Measurements from ENCODE around the gene TMEM204. TPM values are rescaled to one million over a fixed set of nuclear protein-coding genes. Genes with fewer than 3 reads are reported as not detected.

The TMEM204 gene
- total and polyA plus RNA-seq, 2 donors (not counting 1 experiment from before 2014, with no cell fraction given), result 10.9 to 12.4 TPM

GRCh38 chr16:1527836-1528811, 5.3 kb upstream of the TMEM204 start:
- Histone ChIP-seq H3K27ac (ENCODE audit: insufficient read depth, low read length) (no peak overlapping the region), H4K20me1 (ENCODE audit: control insufficient read depth, extremely low read depth, insufficient read depth, low read length) (no peaks in the 10 kb centered on the region), H3K79me2 (ENCODE audit: control insufficient read depth, insufficient read depth, low read length) (no peaks in the 10 kb centered on the region), H2AFZ (ENCODE audit: low read length) (no peak overlapping the region), H3K27me3 (ENCODE audit: control insufficient read depth, insufficient read depth, low read length) (no peaks in the 10 kb centered on the region), H3K4me2 (ENCODE audit: extremely low read depth, insufficient read depth, low read length) (no peak overlapping the region), H3K4me3 (replicated peaks in 1 of 4; ENCODE audit: control extremely low read depth in 1 of 4, insufficient read depth in 1 of 4, low read depth in 3 of 4, low read length in 4 of 4) (no peak overlapping the region), H3K9me3 (ENCODE audit: control insufficient read depth, insufficient read depth, low read depth, low read length) (no peaks in the 10 kb centered on the region), H3K36me3 (ENCODE audit: control insufficient read depth, insufficient read depth, low read length) (no peaks in the 10 kb centered on the region), H3K9ac (ENCODE audit: insufficient read depth, low read length) (no peak overlapping the region), H3K4me1 (ENCODE audit: control insufficient read depth, extremely low read depth, insufficient read depth, low read length) (peaks cover 20% of the 10 kb centered on the region)
- TF ChIP-seq CTCF (conservative IDR thresholded peaks at IDR 0.05 in 1 of 2, IDR thresholded peaks at IDR 0.05 in 1 of 2; ENCODE audit: low read depth in 1 of 2, low read length in 2 of 2) (no peak), EZH2 (IDR thresholded peaks at IDR 0.05; ENCODE audit: low read length, missing control alignments) (no peak)
- no peak for DNase-seq (ENCODE audit: low read depth in 2 of 2)

GRCh38 chr16:1528921-1529537, 4.4 kb upstream of the TMEM204 start:
- no peak for DNase-seq (ENCODE audit: low read depth in 2 of 2)

More at GRCh38 chr16:1528921-1529537, 4.4 kb upstream of the TMEM204 start:
- H3K36me3 ChIP-seq (ENCODE audit: control insufficient read depth, insufficient read depth, low read length), result no peaks in the 10 kb centered on the region
- no peaks in the 10 kb centered on the region for H3K9me3 ChIP-seq (ENCODE audit: control insufficient read depth, insufficient read depth, low read depth, low read length)
- no peak overlapping the region for H3K4me3 ChIP-seq (replicated peaks in 1 of 4; ENCODE audit: control extremely low read depth in 1 of 4, insufficient read depth in 1 of 4, low read depth in 3 of 4, low read length in 4 of 4)
- H3K4me2 ChIP-seq (ENCODE audit: extremely low read depth, insufficient read depth, low read length), result no peak overlapping the region
- H3K27ac ChIP-seq (ENCODE audit: insufficient read depth, low read length), result no peak overlapping the region
- H2AFZ ChIP-seq (ENCODE audit: low read length), result no peak overlapping the region
- TF ChIP-seq CTCF (conservative IDR thresholded peaks at IDR 0.05 in 1 of 2, IDR thresholded peaks at IDR 0.05 in 1 of 2; ENCODE audit: low read depth in 1 of 2, low read length in 2 of 2) (no peak), EZH2 (IDR thresholded peaks at IDR 0.05; ENCODE audit: low read length, missing control alignments) (no peak)
- H3K27me3 ChIP-seq (ENCODE audit: control insufficient read depth, insufficient read depth, low read length), result no peaks in the 10 kb centered on the region
- H3K4me1 ChIP-seq (ENCODE audit: control insufficient read depth, extremely low read depth, insufficient read depth, low read length), result peaks cover 23% of the 10 kb centered on the region
- H3K9ac ChIP-seq (ENCODE audit: insufficient read depth, low read length), result no peak overlapping the region
- no peaks in the 10 kb centered on the region for H4K20me1 ChIP-seq (ENCODE audit: control insufficient read depth, extremely low read depth, insufficient read depth, low read length)
- H3K79me2 ChIP-seq (ENCODE audit: control insufficient read depth, insufficient read depth, low read length), result no peaks in the 10 kb centered on the region

All from fibroblast of lung (primary cell).